Thyroid gland (tissue), 4 donors: ENCODE measurements around the gene DLL3. TPM values are rescaled to one million over a fixed set of nuclear protein-coding genes. Genes with fewer than 3 reads are reported as not detected.

Source experiments
- DNase-seq, 2 donors: peaks; one replicate each; pipeline ENCODE4 v3.0.0-alpha.2; 2019
- H3K27ac ChIP-seq, 3 donors: fragments of 200-600 bp; sonication (generic); 1 replicate in 2 of 3; 2 replicates in 1 of 3; pipeline ENCODE4 v1.5.1; 2016 to 2019; ENCODE audit warnings: mild to moderate bottlenecking in 1 of 3, moderate library complexity in 1 of 3
- H3K27me3 ChIP-seq: fragments of 200-600 bp; sonication (generic); one replicate; pipeline ENCODE4 v1.5.1; 2019
- H3K36me3 ChIP-seq, 2 donors: fragments of 200-600 bp; sonication (generic); one replicate each; pipeline ENCODE4 v1.5.1; 2016 to 2019
- H3K4me1 ChIP-seq, 2 donors: fragments of 200-600 bp; sonication (generic); one replicate each; pipeline ENCODE4 v1.5.1; 2017 to 2019
- H3K4me3 ChIP-seq, 3 donors: fragments of 200-600 bp; sonication (generic); replicated peaks in 1 of 3; 1 replicate in 2 of 3; 2 replicates in 1 of 3; pipeline ENCODE4 v1.5.1; 2016; ENCODE audit warnings: mild to moderate bottlenecking in 1 of 3
- H3K9me3 ChIP-seq: fragments of 200-600 bp; sonication (generic); one replicate; pipeline ENCODE4 v1.5.1; 2017
- CTCF ChIP-seq, 6 experiments: fragments of 200-600 bp in 3 of 6; fragments of 450-650 bp in 3 of 6; sonication (generic) in 3 of 6; IDR thresholded peaks; one replicate each; pipeline ENCODE4 v1.5.1; 2016 to 2019; ENCODE audit warnings: antibody characterized with exemption in 6 of 6, mild to moderate bottlenecking in 2 of 6, inconsistent platforms in 1 of 6, moderate library complexity in 1 of 6
- POLR2A ChIP-seq, 2 donors: fragments of 450-650 bp; IDR thresholded peaks; one replicate each; pipeline ENCODE4 v1.6.1; 2017; ENCODE audit warnings: antibody characterized with exemption in 2 of 2, mild to moderate bottlenecking in 2 of 2, moderate library complexity in 1 of 2
- WGBS, 2 donors: methylation state at CpG; one replicate each; pipeline ENCODE4 v1.1.5; 2017; 5-methylcytosine and 5-hydroxymethylcytosine counted together
- intact Hi-C: fragments of 100-400 bp; cut with DNase I; formaldehyde crosslinking; loops from one replicate; pipeline ENCODE4 v1.15.1; 2023
- total RNA-seq, 4 donors: library from RNA; depleted of rRNA; stranded (reverse); fragments of >200 nt; gene quantifications; one replicate each; pipeline ENCODE4 v1.2.3, GENCODE V29; 2016

Gene DLL3
- total RNA-seq, 4 donors from 2014 or later, result 0.56 TPM; not detected in 3

GRCh38 chr19:39465956-39466747, 32.6 kb upstream of the DLL3 start:
- Histone ChIP-seq H3K4me1 (no peaks in the 10 kb centered on the region), H3K4me3 (no peak overlapping the region), H3K36me3 (peaks cover 64 to 78% of the 10 kb centered on the region in 2 donors), H3K27me3 (no peaks in the 10 kb centered on the region), H3K27ac (no peak overlapping the region), H3K9me3 (no peaks in the 10 kb centered on the region)
- DNase-seq, result no peak
- TF ChIP-seq CTCF (IDR thresholded peaks at IDR 0.05), result no peak
- no peak for TF ChIP-seq POLR2A (IDR thresholded peaks at IDR 0.05)
- 95 to 97% methylated on average over 18 of the region's 18 CpGs for WGBS, 2 donors
- intact Hi-C loops, result no loop called here

DNA sequence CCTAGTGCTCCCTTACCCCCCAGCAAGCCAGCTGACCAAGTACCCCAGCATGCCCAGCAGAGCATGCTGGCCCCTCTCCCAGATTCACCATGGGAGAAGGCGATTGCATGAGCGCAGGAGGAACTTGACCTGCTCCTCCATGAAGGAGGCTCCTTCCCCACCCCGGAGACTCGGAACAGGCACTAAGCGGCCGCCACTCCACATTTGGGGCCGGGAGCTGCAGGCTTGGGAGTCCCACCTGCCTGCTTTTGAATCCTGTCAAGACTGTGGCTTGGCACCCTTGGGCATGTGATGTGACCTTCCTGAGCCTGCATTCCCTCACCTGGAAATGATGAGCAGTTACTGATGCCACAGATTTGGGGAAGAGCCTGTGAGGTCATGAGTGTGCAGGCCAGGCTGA, 30.8 kb upstream of the DLL3 start:
- TF ChIP-seq CTCF (IDR thresholded peaks at IDR 0.05) (no peak), POLR2A (IDR thresholded peaks at IDR 0.05) (no peak)
- DNase-seq, result no peak
- Histone ChIP-seq H3K9me3 (no peaks in the 10 kb centered on the region), H3K4me3 (no peak overlapping the region), H3K27ac (no peak overlapping the region), H3K27me3 (no peaks in the 10 kb centered on the region), H3K4me1 (no peaks in the 10 kb centered on the region), H3K36me3 (peaks cover 82 to 92% of the 10 kb centered on the region in 2 donors)
- WGBS, 2 donors, result 86 to 97% methylated on average over 5 to 6 of the region's 7 CpGs
- intact Hi-C loops, result no loop called here

DNA sequence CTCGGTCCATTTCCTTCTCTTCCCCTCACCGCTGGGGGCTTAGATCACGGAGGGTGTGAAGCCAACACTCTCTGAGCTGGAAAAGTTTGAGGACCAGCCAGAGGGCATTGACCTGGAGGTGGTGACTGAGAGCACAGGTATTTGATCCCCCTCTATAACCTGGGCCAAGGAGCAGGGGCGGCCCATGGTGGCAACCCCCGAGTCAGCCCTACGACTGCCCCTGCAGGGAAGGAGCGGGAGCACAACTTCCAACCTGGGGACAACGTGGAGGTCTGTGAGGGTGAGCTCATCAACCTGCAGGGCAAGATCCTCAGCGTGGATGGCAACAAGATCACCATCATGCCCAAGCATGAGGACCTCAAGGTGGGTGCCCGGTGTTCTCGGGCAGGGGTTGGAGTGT, 29.7 kb upstream of the DLL3 start:
- TF ChIP-seq CTCF (IDR thresholded peaks at IDR 0.05) (no peak), POLR2A (IDR thresholded peaks at IDR 0.05) (no peak)
- no peak overlapping the region for H3K27ac ChIP-seq
- peaks cover 91 to 100% of the 10 kb centered on the region in 2 donors for H3K36me3 ChIP-seq
- no peaks in the 10 kb centered on the region for H3K9me3 ChIP-seq
- WGBS, 2 donors, result 87 to 91% methylated on average over 7 to 11 of the region's 11 CpGs
- no peaks in the 10 kb centered on the region for H3K4me1 ChIP-seq
- no peaks in the 10 kb centered on the region for H3K27me3 ChIP-seq
- intact Hi-C loops, result no loop called here
- DNase-seq, result no peak
- H3K4me3 ChIP-seq, result no peak overlapping the region

DNA sequence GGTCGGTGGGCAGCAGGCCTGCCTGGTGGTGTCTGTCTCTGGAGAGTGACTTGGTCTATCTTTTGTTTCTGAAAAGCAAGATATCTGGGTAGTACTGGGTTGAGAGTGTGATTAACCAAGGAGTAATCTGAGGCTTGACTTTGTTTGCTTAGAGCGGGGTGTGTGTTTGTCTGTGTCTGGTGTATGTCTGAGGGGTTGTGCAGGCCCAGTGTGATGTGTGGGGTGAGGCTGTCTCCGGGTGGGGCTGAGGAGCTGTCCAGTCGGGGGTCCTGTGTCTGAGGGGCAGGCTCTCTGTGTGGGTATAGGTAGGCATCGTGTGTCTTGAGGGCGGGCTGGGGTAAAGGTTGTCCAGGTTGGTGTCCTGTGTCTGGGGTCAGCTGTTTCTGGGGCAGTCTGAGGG, 29.2 kb upstream of the DLL3 start:
- Histone ChIP-seq H3K27me3 (no peaks in the 10 kb centered on the region), H3K27ac (no peak overlapping the region), H3K4me1 (no peaks in the 10 kb centered on the region), H3K36me3 (peaks cover 94 to 100% of the 10 kb centered on the region in 2 donors), H3K4me3 (no peak overlapping the region), H3K9me3 (no peaks in the 10 kb centered on the region)
- intact Hi-C loops, result no loop called here
- TF ChIP-seq CTCF (IDR thresholded peaks at IDR 0.05), result no peak
- no peak for TF ChIP-seq POLR2A (IDR thresholded peaks at IDR 0.05)
- DNase-seq, result no peak
- WGBS, 2 donors, result 90 to 91% methylated on average over 6 of the region's 6 CpGs

GRCh38 chr19:39470724-39471339, 27.9 kb upstream of the DLL3 start:
- intact Hi-C loops, result no loop called here
- no peaks in the 10 kb centered on the region for H3K9me3 ChIP-seq
- no peaks in the 10 kb centered on the region for H3K27me3 ChIP-seq
- peaks cover 87 to 94% of the 10 kb centered on the region in 2 donors for H3K36me3 ChIP-seq
- no peak overlapping the region for H3K4me3 ChIP-seq
- WGBS, 2 donors, result 90 to 95% methylated on average over 5 to 7 of the region's 7 CpGs
- no peak overlapping the region for H3K27ac ChIP-seq
- TF ChIP-seq CTCF (IDR thresholded peaks at IDR 0.05) (no peak), POLR2A (IDR thresholded peaks at IDR 0.05) (no peak)
- no peaks in the 10 kb centered on the region for H3K4me1 ChIP-seq
- DNase-seq, result no peak
